Colonic mucosa (tissue), 4 donors: Measurements from ENCODE around the gene UNC45A. TPM values are rescaled to one million over a fixed set of nuclear protein-coding genes. Genes with fewer than 3 reads are reported as not detected.
"Not testable (repeated sequence)": the region's sequence is repeated elsewhere in the genome, so short reads cannot be mapped to it uniquely, and the experiment has no call there.

Source experiments
- DNase-seq: peaks from one replicate; pipeline ENCODE4 v3.0.0-alpha.2; 2020
- H3K27ac ChIP-seq: fragments of 200-600 bp; one replicate; pipeline ENCODE4 v1.8.0; 2021
- H3K27me3 ChIP-seq: fragments of 200-600 bp; one replicate; pipeline ENCODE4 v1.8.0; 2021
- H3K36me3 ChIP-seq: fragments of 200-600 bp; one replicate; pipeline ENCODE4 v1.8.0; 2021
- H3K4me1 ChIP-seq: fragments of 200-600 bp; one replicate; pipeline ENCODE4 v1.8.0; 2021; ENCODE audit warnings: mild to moderate bottlenecking
- H3K4me3 ChIP-seq: fragments of 200-600 bp; one replicate; pipeline ENCODE4 v1.8.0; 2021
- H3K9ac ChIP-seq, 2 donors: one replicate each; pipeline ENCODE4 v1.7.0; 2013; ENCODE audit warnings: control low read depth in 2 of 2, low read depth in 2 of 2, low read length in 2 of 2
- H3K9me3 ChIP-seq: fragments of 200-600 bp; one replicate; pipeline ENCODE4 v1.8.0; 2021
- CTCF ChIP-seq: fragments of 200-600 bp; IDR thresholded peaks from one replicate; pipeline ENCODE4 v1.8.0; 2022; ENCODE audit warnings: antibody characterized with exemption, mild to moderate bottlenecking
- intact Hi-C: fragments of 100-400 bp; cut with DNase I; formaldehyde crosslinking; loops from one replicate; pipeline ENCODE4 v1.14.1; 2022
- total RNA-seq, 2 donors: library from RNA; stranded (reverse); fragmentation: NEBNext Ultra II Directional in 1 of 2; extraction: Animal tissue kit (Norgen Biotek cat#: 25700) in 1 of 2; gene quantifications; one replicate each; pipeline ENCODE4 v1.2.1, GENCODE V29; 2021
- donor health status: healthy.
- donor health status: DM: no; HTN: no; CAD: no.
- donor health status: DM: no; HTN: no; CAD: no.

Gene UNC45A
- total RNA-seq, 2 donors from 2014 or later = 60.7 to 74.5 TPM

- Histone ChIP-seq H3K27ac (no peak overlapping the region), H3K4me1 (no peaks in the 10 kb centered on the region), H3K4me3 (no peak overlapping the region), H3K9ac (no peak overlapping the region), H3K27me3 (no peaks in the 10 kb centered on the region), H3K9me3 (no peaks in the 10 kb centered on the region), H3K36me3 (no peaks in the 10 kb centered on the region)
- no peak for TF ChIP-seq CTCF
- intact Hi-C loops = no loop called here
- DNase-seq = no peak
Measured at GRCh38 chr15:90892498-90893174, 42.4 kb upstream of the UNC45A start.

- Histone ChIP-seq H3K4me3 (no peak overlapping the region), H3K9ac (no peak overlapping the region), H3K4me1 (no peaks in the 10 kb centered on the region), H3K27ac (no peak overlapping the region), H3K36me3 (no peaks in the 10 kb centered on the region), H3K27me3 (no peaks in the 10 kb centered on the region), H3K9me3 (no peaks in the 10 kb centered on the region)
- no peak for DNase-seq
- no peak for TF ChIP-seq CTCF
- intact Hi-C loops = no loop called here
Measured at GRCh38 chr15:90893175-90894090, 41.7 kb upstream of the UNC45A start.

GRCh38 chr15:90895571-90896117 is 39.4 kb upstream of the UNC45A start:
- Histone ChIP-seq H3K36me3 (no peaks in the 10 kb centered on the region), H3K9ac (no peak overlapping the region), H3K27ac (no peak overlapping the region), H3K4me1 (no peaks in the 10 kb centered on the region), H3K27me3 (no peaks in the 10 kb centered on the region), H3K9me3 (no peaks in the 10 kb centered on the region), H3K4me3 (no peak overlapping the region)
- DNase-seq = no peak
- no peak for TF ChIP-seq CTCF
- intact Hi-C loops = no loop called here

- DNase-seq, H3K4me3 ChIP-seq, H3K9me3 ChIP-seq, H3K4me1 ChIP-seq, H3K9ac ChIP-seq, H3K36me3 ChIP-seq, H3K27me3 ChIP-seq, intact Hi-C loops, H3K27ac ChIP-seq: not testable (repeated sequence)
Measured at GRCh38 chr15:90897131-90897655, 37.9 kb upstream of the UNC45A start.

GRCh38 chr15:90901175-90902039 is 33.7 kb upstream of the UNC45A start:
- Histone ChIP-seq H3K9me3 (no peaks in the 10 kb centered on the region), H3K27me3 (no peaks in the 10 kb centered on the region), H3K4me3 (no peak overlapping the region), H3K36me3 (peaks cover 3% of the 10 kb centered on the region), H3K27ac (peak overlapping the region; percentile 94), H3K4me1 (no peaks in the 10 kb centered on the region), H3K9ac (peak overlapping the region in 1 of 2 donors; percentile 74)
- no peak for TF ChIP-seq CTCF
- intact Hi-C loops = no loop called here
- DNase-seq = no peak
